Smooth muscle cell (in vitro differentiated cells): ENCODE measurements around the gene TXLNB. TPM values are rescaled to one million over a fixed set of nuclear protein-coding genes. Genes with fewer than 3 reads are reported as not detected.

ENCODE experiments used
- DNase-seq: peaks from one replicate; lab custom pipeline; 2025; ENCODE audit not compliant: unreplicated experiment; lab: John Stamatoyannopoulos, UW
- H2AFZ ChIP-seq: fragments of 200-600 bp; sonication (generic); 2 replicates; pipeline ENCODE4 v1.6.0; 2016; ENCODE audit warnings: antibody characterized with exemption, low read depth, mild to moderate bottlenecking
- H3F3A ChIP-seq: fragments of 200-600 bp; sonication (generic); 2 replicates; pipeline ENCODE4 v1.6.0; 2017; ENCODE audit warnings: antibody characterized with exemption, low read depth
- H3K27ac ChIP-seq: fragments of 200-600 bp; sonication (generic); 2 replicates; pipeline ENCODE4 v1.5.1; 2016; ENCODE audit warnings: low read depth, mild to moderate bottlenecking
- H3K27me3 ChIP-seq: fragments of 200-600 bp; sonication (generic); 2 replicates; pipeline ENCODE4 v1.6.1; 2016; ENCODE audit warnings: low read depth, mild to moderate bottlenecking
- H3K36me3 ChIP-seq: fragments of 200-600 bp; sonication (generic); 2 replicates; pipeline ENCODE4 v1.5.1; 2016; ENCODE audit warnings: low read depth
- H3K4me1 ChIP-seq: fragments of 200-600 bp; sonication (generic); 2 replicates; pipeline ENCODE4 v1.5.1; 2016; ENCODE audit warnings: low read depth
- H3K4me2 ChIP-seq: fragments of 200-600 bp; sonication (generic); 2 replicates; pipeline ENCODE4 v1.6.0; 2016; ENCODE audit warnings: mild to moderate bottlenecking
- H3K4me3 ChIP-seq: fragments of 200-600 bp; sonication (generic); 2 replicates; pipeline ENCODE4 v1.5.1; 2016; ENCODE audit warnings: mild to moderate bottlenecking
- H3K79me2 ChIP-seq: fragments of 200-600 bp; sonication (generic); 2 replicates; pipeline ENCODE4 v1.6.0; 2016; ENCODE audit warnings: low read depth, mild to moderate bottlenecking
- H3K9ac ChIP-seq: fragments of 200-600 bp; sonication (generic); 2 replicates; pipeline ENCODE4 v1.6.0; 2016; ENCODE audit warnings: low read depth
- H3K9me3 ChIP-seq: fragments of 200-600 bp; sonication (generic); replicated peaks from 2 replicates; pipeline ENCODE4 v1.5.1; 2016; ENCODE audit warnings: low read depth
- H4K20me1 ChIP-seq: fragments of 200-600 bp; sonication (generic); 2 replicates; pipeline ENCODE4 v1.6.0; 2016; ENCODE audit warnings: low read depth
- WGBS: methylation state at CpG from one replicate; pipeline ENCODE4 v1.1.7; 2016; ENCODE audit warnings: low lambda C conversion rate; 5-methylcytosine and 5-hydroxymethylcytosine counted together
- polyA plus RNA-seq: library from polyadenylated mRNA; unstranded; fragments of >200 nt; fragmentation: Nextera tagmentation; extraction: Ambion mirVana; gene quantifications from 2 replicates; pipeline ENCODE4 v1.2.1, GENCODE V29; 2016
- total RNA-seq: library from RNA; depleted of rRNA; stranded (reverse); fragments of >200 nt; gene quantifications from 2 replicates; pipeline ENCODE4 v1.2.3, GENCODE V29; 2014
- TF ChIP-seq, protein P1 (sequence below): fragments of 200-600 bp; sonication (generic); IDR thresholded peaks from 2 replicates; pipeline ENCODE4 v1.5.1; 2017; ENCODE audit warnings: borderline replicate concordance, mild to moderate bottlenecking, antibody characterized with exemption; ENCODE audit not compliant: insufficient read depth, poor library complexity, severe bottlenecking

Gene TXLNB
- total and polyA plus RNA-seq, 2 experiments from 2014 or later: not detected

DNA sequence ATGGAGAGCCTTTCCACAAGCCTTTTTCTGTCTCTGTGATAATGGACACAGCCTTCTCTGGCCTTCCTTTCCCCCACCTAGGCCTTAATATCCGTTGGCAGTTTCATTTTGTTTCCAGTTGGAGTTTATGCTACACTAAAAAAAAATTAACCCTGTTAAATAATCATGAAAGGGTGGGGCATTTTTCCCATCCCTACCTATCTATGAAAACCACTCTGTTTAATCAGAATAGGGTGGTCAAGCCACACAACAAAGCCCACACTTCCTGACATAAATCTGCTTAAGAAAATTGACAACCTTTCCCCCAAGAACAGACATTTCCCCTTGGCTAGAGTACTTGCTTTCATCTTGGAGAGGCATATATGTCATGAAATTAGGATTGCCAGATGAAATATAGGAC lies 14.2 kb downstream of the TXLNB start:
- WGBS: 83% methylated on average over 1 of the region's 1 CpG
- Histone ChIP-seq H3K9ac (no peak overlapping the region), H3K9me3 (no peaks in the 10 kb centered on the region), H3K27me3 (no peaks in the 10 kb centered on the region), H2AFZ (no peak overlapping the region), H3K4me2 (no peak overlapping the region), H3F3A (no peaks in the 10 kb centered on the region), H3K27ac (no peak overlapping the region), H3K79me2 (no peaks in the 10 kb centered on the region), H3K36me3 (no peaks in the 10 kb centered on the region), H3K4me1 (no peaks in the 10 kb centered on the region), H4K20me1 (no peaks in the 10 kb centered on the region), H3K4me3 (no peak overlapping the region)
- TF ChIP-seq, protein P1, sequence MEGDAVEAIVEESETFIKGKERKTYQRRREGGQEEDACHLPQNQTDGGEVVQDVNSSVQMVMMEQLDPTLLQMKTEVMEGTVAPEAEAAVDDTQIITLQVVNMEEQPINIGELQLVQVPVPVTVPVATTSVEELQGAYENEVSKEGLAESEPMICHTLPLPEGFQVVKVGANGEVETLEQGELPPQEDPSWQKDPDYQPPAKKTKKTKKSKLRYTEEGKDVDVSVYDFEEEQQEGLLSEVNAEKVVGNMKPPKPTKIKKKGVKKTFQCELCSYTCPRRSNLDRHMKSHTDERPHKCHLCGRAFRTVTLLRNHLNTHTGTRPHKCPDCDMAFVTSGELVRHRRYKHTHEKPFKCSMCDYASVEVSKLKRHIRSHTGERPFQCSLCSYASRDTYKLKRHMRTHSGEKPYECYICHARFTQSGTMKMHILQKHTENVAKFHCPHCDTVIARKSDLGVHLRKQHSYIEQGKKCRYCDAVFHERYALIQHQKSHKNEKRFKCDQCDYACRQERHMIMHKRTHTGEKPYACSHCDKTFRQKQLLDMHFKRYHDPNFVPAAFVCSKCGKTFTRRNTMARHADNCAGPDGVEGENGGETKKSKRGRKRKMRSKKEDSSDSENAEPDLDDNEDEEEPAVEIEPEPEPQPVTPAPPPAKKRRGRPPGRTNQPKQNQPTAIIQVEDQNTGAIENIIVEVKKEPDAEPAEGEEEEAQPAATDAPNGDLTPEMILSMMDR: no peak
- no peak for DNase-seq

DNA sequence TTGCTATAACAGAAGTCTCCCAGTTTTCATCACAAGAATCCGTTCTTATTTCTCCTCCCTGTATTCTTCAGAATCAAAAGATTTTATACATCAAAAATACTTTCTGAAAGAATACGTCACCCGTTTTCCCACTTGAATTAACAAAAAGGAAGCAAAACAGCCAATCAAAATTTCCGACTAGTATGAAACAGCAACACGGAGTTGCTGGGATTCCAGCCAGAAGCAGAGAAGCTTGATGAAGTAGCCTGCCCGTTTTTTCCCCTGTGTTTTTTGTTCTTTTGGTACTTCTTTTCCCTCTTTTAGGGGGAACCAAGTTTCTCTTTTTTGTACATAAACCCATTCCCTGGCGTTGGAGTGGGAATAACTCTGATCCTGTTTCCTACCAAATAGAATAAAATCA lies 14.6 kb downstream of the TXLNB start:
- Histone ChIP-seq H3K4me2 (no peak overlapping the region), H3K79me2 (no peaks in the 10 kb centered on the region), H3K4me1 (no peaks in the 10 kb centered on the region), H2AFZ (no peak overlapping the region), H3K36me3 (no peaks in the 10 kb centered on the region), H3K27ac (no peak overlapping the region), H3K27me3 (no peaks in the 10 kb centered on the region), H3K4me3 (no peak overlapping the region), H4K20me1 (no peaks in the 10 kb centered on the region), H3F3A (no peaks in the 10 kb centered on the region), H3K9ac (no peak overlapping the region), H3K9me3 (no peaks in the 10 kb centered on the region)
- 86% methylated on average over 7 of the region's 7 CpGs for WGBS
- no peak for DNase-seq
- TF ChIP-seq, protein P1: no peak

DNA sequence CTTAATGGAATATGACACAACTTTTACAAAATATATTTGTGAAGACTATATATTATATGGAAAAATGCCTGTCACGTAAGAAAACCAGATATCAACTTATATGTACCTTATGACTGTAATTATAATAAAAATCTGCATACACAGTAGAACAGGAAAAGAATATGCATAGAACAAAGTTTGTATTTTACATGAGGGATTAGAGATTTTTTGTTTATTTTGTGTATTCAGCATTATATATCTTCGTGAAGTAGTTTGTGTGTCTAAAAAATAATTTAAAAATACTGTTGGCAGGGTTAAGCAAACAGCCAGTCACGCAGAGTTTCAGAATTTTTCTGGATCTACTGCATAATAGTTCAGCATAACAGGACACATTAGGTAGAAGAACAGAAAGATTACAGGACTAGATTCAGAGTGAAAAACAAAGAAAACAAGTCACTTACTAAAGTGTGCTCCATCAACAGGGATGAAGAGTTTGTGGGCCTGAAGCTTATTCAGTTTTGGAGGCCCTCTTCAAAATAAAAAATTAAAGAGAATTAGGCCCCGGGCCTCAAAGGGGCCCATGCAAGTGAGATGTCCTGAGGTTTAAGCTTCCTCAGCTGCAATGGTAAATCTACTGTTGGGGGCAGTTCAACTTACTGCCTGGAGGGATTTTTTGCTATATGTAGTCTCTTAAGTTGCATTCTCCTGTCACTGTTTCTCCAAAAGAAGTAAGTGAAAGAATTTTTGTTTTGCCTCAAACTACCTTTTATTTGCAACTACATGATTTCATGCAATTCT lies 16.3 kb downstream of the TXLNB start:
- Histone ChIP-seq H3K4me3 (no peak overlapping the region), H3K27ac (no peak overlapping the region), H3K36me3 (no peaks in the 10 kb centered on the region), H3K79me2 (no peaks in the 10 kb centered on the region), H3K4me1 (no peaks in the 10 kb centered on the region), H2AFZ (no peak overlapping the region), H3F3A (no peaks in the 10 kb centered on the region), H3K27me3 (no peaks in the 10 kb centered on the region), H3K9me3 (no peaks in the 10 kb centered on the region), H4K20me1 (no peaks in the 10 kb centered on the region), H3K4me2 (no peak overlapping the region), H3K9ac (no peak overlapping the region)
- TF ChIP-seq, protein P1: no peak
- 88% methylated on average over 4 of the region's 4 CpGs for WGBS
- DNase-seq: no peak

DNA sequence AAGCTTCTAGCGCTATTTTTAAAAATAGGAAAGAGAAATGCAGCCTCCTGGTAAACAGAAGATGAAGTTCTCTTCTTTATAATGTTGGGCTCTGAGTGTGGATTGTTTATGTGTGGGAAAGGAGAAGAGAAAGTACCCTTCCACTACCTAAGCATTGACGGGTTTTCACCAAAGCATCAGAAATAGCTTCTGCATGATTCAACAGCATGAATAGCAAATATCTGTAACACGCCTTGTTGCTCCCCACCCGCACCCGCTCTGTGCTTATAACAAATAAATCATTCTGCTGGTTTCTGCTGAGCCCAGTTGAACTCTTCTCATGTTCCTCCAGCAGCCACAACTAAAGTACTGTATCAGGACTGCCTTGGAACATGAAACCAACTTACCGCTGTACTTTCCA lies 20.7 kb downstream of the TXLNB start:
- H3K79me2 ChIP-seq: no peaks in the 10 kb centered on the region
- H3K4me2 ChIP-seq: no peak overlapping the region
- 79% methylated on average over 6 of the region's 6 CpGs for WGBS
- no peak overlapping the region for H3K9ac ChIP-seq
- H3F3A ChIP-seq: no peaks in the 10 kb centered on the region
- H3K4me3 ChIP-seq: no peak overlapping the region
- no peak for DNase-seq
- no peaks in the 10 kb centered on the region for H3K4me1 ChIP-seq
- no peaks in the 10 kb centered on the region for H3K36me3 ChIP-seq
- H4K20me1 ChIP-seq: no peaks in the 10 kb centered on the region
- no peak overlapping the region for H2AFZ ChIP-seq
- H3K27ac ChIP-seq: no peak overlapping the region
- H3K27me3 ChIP-seq: no peaks in the 10 kb centered on the region
- TF ChIP-seq, protein P1: no peak
- H3K9me3 ChIP-seq: no peaks in the 10 kb centered on the region
